Lower lobe of right lung (tissue), 2 donors: ENCODE measurements around the gene EML3. TPM values are rescaled to one million over a fixed set of nuclear protein-coding genes. Genes with fewer than 3 reads are reported as not detected.
"Not testable (repeated sequence)": the region's sequence is repeated elsewhere in the genome, so short reads cannot be mapped to it uniquely, and the experiment has no call there.

Experiments used
- ATAC-seq, 2 donors: fragments of 200-7000 bp; cut with Tn5 transposase; one replicate each; pipeline ENCODE4 v1.9.1; 2020 to 2022; ENCODE audit warnings: mild to moderate bottlenecking in 2 of 2, moderate library complexity in 2 of 2
- DNase-seq: peaks from one replicate; pipeline ENCODE4 v3.0.0-alpha.2; 2020
- H3K27ac ChIP-seq: fragments of 200-600 bp; one replicate; pipeline ENCODE4 v1.8.0; 2022
- H3K27me3 ChIP-seq: fragments of 200-600 bp; one replicate; pipeline ENCODE4 v1.8.0; 2022; ENCODE audit warnings: low read depth
- H3K36me3 ChIP-seq: fragments of 200-600 bp; one replicate; pipeline ENCODE4 v1.8.0; 2022; ENCODE audit warnings: mild to moderate bottlenecking
- H3K4me1 ChIP-seq: fragments of 200-600 bp; one replicate; pipeline ENCODE4 v1.8.0; 2022
- H3K4me3 ChIP-seq: fragments of 200-600 bp; one replicate; pipeline ENCODE4 v1.8.0; 2022; ENCODE audit warnings: mild to moderate bottlenecking
- H3K9me3 ChIP-seq: fragments of 200-600 bp; one replicate; pipeline ENCODE4 v1.8.0; 2022
- CTCF ChIP-seq: fragments of 200-600 bp; IDR thresholded peaks from one replicate; pipeline ENCODE4 v1.8.0; 2022; ENCODE audit warnings: antibody characterized with exemption, mild to moderate bottlenecking
- intact Hi-C: fragments of 100-400 bp; cut with DNase I; formaldehyde crosslinking; loops from one replicate; pipeline ENCODE4 v1.11.0; 2022
- long read RNA-seq: library from polyadenylated mRNA; unstranded; transcript quantifications from one replicate; pipeline ENCODE4 v2.0.0, GENCODE V29; 2021
- total RNA-seq: library from RNA; stranded (reverse); fragmentation: NEBNext Ultra II Directional; extraction: Animal tissue kit (Norgen Biotek cat#: 25700); gene quantifications from one replicate; pipeline ENCODE4 v1.2.1, GENCODE V29; 2021
- donor health status: DM: no; HTN: yes; CAD: no; lungs with severe emphysema.

EML3 gene, protein sequence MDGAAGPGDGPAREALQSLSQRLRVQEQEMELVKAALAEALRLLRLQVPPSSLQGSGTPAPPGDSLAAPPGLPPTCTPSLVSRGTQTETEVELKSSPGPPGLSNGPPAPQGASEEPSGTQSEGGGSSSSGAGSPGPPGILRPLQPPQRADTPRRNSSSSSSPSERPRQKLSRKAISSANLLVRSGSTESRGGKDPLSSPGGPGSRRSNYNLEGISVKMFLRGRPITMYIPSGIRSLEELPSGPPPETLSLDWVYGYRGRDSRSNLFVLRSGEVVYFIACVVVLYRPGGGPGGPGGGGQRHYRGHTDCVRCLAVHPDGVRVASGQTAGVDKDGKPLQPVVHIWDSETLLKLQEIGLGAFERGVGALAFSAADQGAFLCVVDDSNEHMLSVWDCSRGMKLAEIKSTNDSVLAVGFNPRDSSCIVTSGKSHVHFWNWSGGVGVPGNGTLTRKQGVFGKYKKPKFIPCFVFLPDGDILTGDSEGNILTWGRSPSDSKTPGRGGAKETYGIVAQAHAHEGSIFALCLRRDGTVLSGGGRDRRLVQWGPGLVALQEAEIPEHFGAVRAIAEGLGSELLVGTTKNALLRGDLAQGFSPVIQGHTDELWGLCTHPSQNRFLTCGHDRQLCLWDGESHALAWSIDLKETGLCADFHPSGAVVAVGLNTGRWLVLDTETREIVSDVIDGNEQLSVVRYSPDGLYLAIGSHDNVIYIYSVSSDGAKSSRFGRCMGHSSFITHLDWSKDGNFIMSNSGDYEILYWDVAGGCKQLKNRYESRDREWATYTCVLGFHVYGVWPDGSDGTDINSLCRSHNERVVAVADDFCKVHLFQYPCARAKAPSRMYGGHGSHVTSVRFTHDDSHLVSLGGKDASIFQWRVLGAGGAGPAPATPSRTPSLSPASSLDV
- total RNA-seq = 69.3 TPM
- long read RNA-seq, transcript EML3-202 (22 exons, 3,256 nt) = major isoform, 26 of 109 reads
- long read RNA-seq, transcript EML3-201 (22 exons, 3,017 nt) = minor isoform, 19 of 109 reads
- long read RNA-seq, partial matches to known transcripts = 39 of 109 reads
- long read RNA-seq, other reads (novel, unspliced or antisense) = 25 of 109 reads

- ATAC-seq (peak; percentile 93), DNase-seq (peak; percentile 92)
- peak within 1 kb of the TSS; percentile 73 for H3K4me3 ChIP-seq
- TF ChIP-seq CTCF = peak; percentile 85
- intact Hi-C loops = no loop called here
- no peaks in the 10 kb centered on the region for H3K27me3 ChIP-seq
- no peaks in the 10 kb centered on the region for H3K9me3 ChIP-seq
- H3K27ac ChIP-seq = peak within 1 kb of the TSS; percentile 92
- peaks cover 53% of the 10 kb centered on the region for H3K36me3 ChIP-seq
- H3K4me1 ChIP-seq = peaks cover 26% of the 10 kb centered on the region
Observed at GRCh38 chr11:62612366-62613290, at the start of gene EML3, which contains the start of gene ROM1. Gene EML3 (minus strand): TSS chr11:62612775. CDS start chr11:62612457, 318 bp downstream. Gene ROM1 (plus strand): TSS chr11:62613257. CDS start chr11:62613282, 25 bp downstream.

GRCh38 chr11:62656796-62657429 lies 44.3 kb upstream of the EML3 start:
- H3K27ac ChIP-seq = no peak overlapping the region
- DNase-seq (no peak), ATAC-seq (no peak)
- H3K27me3 ChIP-seq = no peaks in the 10 kb centered on the region
- no peak for TF ChIP-seq CTCF
- peaks cover 4% of the 10 kb centered on the region for H3K36me3 ChIP-seq
- H3K4me3 ChIP-seq = no peak overlapping the region
- no peaks in the 10 kb centered on the region for H3K9me3 ChIP-seq
- intact Hi-C loops = no loop called here
- peaks cover 8% of the 10 kb centered on the region for H3K4me1 ChIP-seq

DNA sequence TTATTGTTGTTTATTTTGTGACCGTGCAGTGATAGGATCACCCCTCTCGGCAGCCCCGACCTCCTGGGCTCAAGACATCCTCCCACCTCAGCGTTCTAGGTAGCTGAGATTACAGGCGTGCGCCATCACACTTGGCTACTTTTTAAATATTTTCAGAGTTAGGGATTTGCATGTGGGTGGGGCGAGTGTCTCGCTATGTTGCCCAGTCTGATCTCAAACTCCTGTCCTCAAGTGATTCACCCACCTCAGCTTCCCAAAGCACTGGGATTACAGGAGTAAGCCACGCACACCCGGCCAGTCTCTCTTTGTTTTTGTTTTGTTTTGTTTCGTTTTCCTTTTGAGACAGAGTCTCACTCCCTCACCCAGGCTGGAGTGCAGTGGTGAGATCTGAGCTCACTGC lies 41.7 kb upstream of the EML3 start:
- Histone ChIP-seq H3K27me3 (no peaks in the 10 kb centered on the region), H3K4me3 (no peak overlapping the region), H3K36me3 (peaks cover 6% of the 10 kb centered on the region), H3K4me1 (peaks cover 21% of the 10 kb centered on the region), H3K27ac (no peak overlapping the region), H3K9me3 (no peaks in the 10 kb centered on the region)
- ATAC-seq (no peak), DNase-seq (no peak)
- intact Hi-C loops = no loop called here
- TF ChIP-seq CTCF = no peak

DNA sequence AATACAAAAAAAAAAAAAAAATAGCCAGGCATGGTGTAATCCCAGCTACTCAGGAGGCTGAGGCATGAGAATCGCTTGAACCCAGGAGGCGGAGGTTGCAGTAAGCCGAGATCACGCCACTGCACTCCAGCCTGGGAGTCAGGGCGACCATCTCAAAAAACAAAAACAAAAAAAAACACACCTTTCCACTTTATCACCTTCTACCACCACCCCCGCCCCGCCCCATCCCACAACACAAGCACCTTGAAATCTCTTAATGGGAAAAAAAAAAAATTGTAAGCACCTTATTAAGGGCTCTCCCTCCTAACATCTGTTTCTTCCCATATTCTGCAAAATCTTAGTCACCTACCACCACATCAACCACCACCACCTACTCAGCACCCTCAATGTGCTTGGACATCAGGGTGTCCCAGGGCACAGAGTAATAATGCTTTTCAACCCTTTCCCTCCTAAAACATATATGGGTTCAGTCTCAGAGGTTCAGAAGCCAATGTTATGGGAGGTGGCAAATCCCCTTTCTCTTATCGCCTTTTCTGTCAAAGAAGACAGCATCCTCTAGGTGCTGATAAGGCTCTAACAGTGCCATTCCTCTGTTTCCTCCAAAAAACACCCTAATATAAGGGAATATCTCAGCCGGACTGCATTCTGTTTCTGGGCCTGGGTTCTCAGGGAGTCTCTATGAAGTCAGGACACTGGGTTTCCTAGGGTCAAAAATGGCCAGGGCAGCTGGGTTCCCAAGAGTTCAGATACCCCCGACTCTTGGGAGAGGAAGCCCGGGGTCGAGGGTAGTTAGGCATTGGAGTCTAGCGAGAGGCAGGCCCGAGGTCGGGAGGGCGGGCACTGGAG lies 39.8 kb upstream of the EML3 start:
- peak overlapping the region; percentile 91 for H3K27ac ChIP-seq
- H3K4me3 ChIP-seq = peak overlapping the region; percentile 80
- H3K4me1 ChIP-seq = peaks cover 23% of the 10 kb centered on the region
- H3K9me3 ChIP-seq = no peaks in the 10 kb centered on the region
- peaks cover 22% of the 10 kb centered on the region for H3K36me3 ChIP-seq
- intact Hi-C loops = no loop called here
- ATAC-seq (no peak), DNase-seq (no peak)
- TF ChIP-seq CTCF = no peak
- no peaks in the 10 kb centered on the region for H3K27me3 ChIP-seq

DNA sequence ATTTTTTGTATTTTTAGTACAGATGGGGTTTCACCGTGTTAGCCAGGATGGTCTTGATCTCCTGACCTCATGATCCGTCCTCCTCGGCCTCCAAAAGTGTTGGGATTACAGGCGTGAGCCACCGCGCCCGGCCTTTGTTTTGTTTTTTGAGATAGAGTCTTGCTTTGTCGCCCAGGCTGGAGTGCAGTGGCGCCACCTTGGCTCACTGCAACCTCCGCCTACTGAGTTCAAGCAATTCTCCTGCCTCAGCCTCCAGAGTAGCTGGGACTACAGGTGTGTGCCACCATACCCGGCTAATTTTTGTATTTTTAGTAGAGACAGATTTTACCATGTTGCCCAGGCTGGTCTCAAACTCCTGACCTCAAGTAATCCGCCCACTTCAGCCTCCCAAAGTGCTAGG lies 37.7 kb upstream of the EML3 start:
- intact Hi-C loops, H3K27ac ChIP-seq, H3K9me3 ChIP-seq, H3K27me3 ChIP-seq, H3K4me3 ChIP-seq, ATAC-seq, DNase-seq: not testable (repeated sequence)
- Histone ChIP-seq H3K36me3 (peaks cover 22% of the 10 kb centered on the region), H3K4me1 (peaks cover 35% of the 10 kb centered on the region)
